Stimulated activated CD4-positive, alpha-beta T cell treated with anti-CD3 and anti-CD28 coated beads, Interleukin-12 subunit alpha, Interleukin-12 subunit beta, amount 100 ng/mL, for 4 hours (primary cell): ENCODE data around the gene MYEOV.

Experiments used
- DNase-seq: peaks from one replicate; pipeline ENCODE4 v3.0.0-alpha.2; 2020

Gene MYEOV

DNA sequence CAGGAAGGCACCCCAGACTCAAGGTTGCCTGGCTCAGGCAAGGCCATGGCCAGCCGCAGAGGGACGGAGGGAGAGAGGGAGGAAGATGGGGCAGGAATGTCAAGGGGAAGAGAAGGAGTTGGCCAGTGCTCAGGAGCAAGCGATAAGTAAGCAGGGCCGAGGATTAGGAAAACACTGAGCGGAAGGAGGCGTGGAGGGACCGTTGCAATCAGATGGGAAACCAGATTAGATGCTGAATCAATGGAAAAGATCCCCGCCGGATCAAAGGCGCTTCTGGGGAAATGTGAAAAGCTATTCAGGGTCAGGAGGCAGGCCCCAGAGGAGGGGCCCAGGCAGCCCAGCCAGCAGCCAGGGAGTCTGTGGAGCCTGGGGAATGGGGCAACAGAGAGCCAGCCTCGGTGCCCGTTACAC is 26.6 kb upstream of the MYEOV start:
- no peak for DNase-seq

DNA sequence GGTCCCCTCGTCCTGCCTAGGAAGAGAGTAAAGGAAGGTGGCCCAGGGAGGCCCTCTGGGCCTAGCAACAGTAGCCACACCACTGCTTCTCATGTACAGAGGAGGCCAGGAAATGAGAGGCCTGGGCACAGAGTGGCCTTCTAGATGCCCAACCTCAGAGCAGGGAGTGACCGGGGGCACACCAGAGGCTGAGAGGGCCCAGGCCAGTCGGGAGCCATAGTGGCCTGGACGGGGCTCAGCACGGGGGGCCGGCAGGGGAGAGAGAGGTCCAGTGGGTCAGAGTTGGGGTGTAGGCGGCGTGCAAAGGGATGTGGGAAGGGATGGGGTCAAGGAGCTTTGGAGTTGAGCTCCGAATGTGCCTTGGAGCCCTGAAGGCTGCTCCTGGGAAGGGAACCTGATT is 25.0 kb upstream of the MYEOV start:
- no peak for DNase-seq

DNA sequence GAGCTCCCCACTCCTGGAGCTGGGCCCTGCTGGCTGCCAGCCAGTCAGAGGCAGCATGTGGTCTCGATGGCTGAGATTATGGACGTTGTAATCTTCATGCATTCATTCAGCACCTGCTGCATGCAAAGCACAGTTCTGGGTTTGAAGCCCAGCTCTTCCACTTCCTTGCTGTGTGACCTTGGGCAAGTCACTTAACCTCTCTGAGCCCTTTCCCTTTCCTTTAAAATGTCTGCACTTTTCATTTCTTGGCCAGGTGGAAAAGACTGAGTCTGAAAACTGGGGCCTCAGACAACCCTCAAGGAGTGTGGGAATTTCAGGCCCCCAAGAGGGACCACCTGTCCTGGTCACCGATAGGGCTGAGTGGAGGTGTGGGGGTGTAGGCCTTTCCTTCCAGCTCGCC is 24.6 kb upstream of the MYEOV start:
- DNase-seq = no peak

DNA sequence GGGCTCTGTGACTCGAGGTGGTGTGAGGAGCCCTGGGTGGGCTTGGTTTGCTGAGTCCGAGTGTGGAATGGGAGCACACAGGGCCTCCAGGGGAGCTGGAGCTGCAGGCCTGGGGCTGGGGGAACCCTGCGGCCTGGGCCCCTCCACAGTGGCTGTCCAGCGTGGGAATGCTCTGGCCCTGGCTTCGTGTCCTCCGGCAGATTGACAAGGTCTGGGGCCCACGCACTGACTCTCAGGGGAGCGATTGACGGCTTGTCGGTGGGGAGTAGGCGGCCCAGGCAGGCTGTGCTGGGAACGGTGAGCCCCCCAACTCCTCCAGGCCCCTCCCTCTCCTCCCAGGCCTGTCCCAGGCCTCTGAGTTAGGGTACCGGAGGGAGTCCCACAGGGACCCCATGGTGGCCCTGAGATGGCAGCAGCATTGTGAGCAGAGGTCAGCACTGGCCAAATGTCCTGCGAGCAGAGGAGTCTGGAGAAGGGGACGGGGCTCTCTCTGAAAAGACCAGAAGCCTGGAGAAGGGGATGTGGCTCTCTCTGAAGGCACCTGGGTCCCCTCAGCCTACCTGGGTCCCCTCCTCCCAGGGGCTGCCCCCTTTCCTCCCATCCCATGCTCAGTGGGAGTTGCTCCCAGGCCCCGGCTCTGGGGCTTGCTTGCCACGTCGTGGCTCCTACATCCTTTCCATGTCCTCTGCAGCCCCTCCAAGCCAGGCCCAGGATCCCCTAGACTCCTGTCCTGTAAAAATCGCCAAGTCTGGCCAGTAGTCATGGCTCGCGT is 23.8 kb upstream of the MYEOV start:
- no peak for DNase-seq

DNA sequence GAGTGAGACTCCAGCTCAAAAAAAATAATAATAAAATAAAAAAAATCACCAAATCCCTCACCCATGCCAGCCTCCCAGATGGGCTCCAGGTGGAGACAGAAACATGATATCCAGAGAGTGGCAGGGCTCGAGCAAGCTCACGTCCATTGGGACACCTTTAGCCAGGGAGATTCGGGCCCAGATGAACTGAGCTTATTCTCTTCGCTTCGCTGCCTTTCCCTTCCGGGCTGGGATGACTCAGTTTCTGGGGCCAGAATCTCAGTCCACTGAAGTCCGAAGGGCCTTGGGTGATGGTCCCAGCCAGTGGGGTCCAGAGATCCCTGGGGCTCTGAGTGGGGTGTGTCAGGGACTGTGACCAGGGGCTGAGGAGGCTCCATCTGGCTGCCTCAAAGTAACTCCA is 23.0 kb upstream of the MYEOV start:
- DNase-seq = no peak

DNA sequence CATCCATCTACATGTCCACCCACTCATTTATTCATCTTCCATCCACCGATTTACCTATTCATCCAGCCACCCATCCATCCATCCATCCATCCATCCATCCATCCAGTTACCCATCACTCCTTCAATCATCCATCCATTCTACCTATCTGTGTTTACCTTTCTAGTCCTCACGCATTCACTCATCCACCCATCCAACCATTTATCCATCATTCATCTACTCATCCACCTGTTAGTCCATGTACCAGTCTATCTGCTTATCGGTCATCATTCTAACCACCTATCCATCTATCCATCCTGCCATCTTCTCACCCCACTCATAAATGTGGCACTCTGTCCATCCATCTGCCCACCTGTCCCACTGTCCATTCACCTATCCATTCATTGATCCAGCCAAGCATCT is 21.9 kb upstream of the MYEOV start:
- DNase-seq = no peak

DNA sequence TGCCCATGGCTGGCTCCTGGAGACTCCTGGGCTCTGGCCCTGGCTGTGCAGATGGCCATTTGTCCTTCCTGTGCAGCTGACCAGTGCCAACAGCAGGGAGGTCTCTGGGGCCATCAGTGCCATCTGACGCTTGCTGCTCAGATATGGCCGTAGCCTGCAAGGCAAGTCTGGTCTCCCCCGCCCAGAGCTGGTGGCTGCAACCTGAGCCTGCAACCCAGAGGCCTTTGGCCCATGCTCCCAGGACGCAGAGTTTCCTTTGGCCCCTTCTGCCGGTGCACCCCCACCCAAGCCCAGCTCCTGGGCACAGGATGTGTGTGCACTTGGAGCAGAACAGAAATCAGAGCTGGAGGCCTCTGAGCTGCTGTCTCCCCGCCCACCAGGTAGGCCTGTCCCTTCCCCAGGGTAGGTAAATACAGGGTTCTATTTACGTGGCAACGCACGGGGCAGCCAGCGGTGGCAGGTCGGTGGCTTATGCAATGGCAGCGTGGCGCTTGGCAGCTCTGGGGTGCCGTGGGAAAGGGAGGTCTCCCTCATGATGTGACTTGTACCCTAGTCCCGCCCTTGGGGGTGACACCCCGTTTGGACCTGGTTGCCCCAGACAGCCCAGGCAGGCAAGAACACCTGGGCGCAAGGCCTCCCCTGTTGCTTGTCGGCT is 21.0 kb upstream of the MYEOV start:
- DNase-seq = no peak

DNA sequence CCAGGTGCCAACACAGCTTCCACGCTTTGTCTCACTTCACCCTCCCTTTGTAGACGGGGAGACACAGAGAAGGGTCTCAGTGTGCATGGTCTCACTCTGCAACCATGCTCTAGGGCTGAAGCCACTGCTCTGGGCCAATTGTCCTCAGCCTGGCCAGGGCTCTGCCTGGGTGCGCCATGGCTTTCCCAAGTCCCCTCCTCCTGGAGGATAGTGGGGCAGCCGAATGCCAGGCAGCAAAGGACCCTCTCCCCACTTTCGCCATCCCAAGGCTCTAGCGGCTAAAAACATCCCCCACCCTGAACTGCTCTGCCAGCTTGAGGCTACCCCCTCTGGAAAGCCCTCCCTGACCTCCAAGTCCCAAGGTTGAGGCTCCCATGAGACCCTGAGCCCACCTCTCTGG is 20.4 kb upstream of the MYEOV start:
- no peak for DNase-seq

DNA sequence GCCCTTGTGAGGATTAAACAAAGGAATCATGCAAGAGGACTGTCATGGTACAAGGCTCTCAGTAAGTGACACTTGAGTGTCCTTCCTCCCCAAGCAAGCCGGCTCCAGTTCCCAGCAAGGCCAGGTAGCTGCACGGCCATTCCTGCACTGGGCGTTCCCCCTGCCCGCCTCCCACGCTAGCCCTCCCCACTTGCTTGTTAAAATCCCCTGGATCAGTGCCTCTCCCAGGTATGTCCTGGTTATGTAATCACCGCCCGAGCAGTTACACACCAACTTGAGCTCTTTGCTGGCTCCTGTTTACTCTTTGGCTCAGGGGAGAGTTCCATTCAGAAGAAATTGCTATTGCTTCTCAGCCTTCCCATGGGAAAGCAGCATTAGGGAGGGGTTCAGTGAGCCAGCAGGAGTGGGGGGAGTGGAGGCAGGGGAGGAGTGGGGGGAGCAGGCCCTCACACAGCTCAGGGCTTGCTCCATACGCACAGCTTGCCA is 19.4 kb upstream of the MYEOV start:
- no peak for DNase-seq

DNA sequence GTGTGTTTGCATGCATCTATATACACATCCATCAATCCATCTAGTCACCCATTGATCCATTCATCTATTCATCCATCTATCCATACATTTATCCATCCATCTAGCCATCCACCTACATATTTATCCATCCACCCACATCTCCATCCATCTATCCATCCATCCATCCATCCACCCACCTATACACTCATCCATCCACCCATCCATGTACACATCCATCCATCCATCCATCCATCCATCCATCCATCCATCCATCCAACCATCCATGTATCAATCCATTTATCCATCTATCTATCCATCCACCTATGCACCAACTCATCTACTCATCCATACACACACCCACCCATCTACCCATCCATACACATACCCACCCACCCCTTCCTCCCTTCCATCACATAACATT is 18.8 kb upstream of the MYEOV start:
- DNase-seq = no peak

DNA sequence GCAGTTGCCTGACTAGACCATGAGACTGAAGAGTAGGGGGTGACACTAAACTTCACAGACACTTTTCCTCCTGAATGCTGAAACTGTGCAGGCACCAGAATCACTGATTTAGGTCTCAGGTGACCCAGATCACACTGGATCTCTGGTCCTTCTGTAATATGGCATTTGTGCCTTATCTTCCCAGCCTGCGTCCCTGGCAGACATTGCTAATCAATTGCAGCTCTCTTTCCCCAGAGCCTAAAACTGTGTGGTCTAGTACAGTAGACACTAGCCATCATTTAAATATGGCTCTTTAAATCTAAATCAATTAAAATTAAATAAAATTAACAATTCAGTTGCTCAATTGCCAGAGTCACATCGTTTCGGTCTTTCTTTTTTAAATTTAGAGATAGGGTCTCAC is 17.8 kb upstream of the MYEOV start:
- no peak for DNase-seq

DNA sequence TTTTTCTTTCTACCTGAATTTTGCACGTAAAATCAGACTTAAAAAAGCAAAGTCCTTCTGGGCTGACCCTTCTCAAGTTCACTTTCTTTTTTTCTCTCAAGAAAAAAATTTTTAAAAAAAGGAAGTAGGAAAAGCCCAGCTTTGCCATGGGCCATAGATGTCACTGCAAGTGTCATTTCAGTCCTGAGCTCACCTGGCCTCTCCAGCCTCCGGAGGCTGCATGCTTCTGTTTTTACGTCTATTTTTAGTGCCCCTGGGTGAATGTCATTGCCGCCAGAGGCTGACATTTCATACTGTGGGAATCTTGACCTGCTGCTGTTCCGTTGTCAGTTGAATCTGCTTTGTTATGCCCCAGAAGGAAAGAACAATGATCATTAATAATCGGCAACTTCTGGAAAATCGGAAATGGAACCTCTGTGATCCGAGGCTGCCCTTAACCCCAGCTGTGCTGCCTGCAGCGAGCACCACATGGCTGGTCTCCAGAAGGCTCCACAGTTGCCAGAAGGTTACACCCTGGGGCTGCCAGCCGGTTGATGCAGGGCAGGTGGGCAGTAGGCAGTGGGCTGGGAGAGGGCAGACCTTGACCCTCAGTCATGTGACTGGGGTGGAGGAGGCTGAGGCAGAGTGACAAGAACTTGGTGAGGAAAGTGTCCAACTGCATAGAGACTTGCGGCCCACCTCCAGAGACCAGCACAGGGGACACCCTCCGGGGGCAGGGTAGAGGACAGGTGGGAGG is 16.7 kb upstream of the MYEOV start:
- DNase-seq = no peak

DNA sequence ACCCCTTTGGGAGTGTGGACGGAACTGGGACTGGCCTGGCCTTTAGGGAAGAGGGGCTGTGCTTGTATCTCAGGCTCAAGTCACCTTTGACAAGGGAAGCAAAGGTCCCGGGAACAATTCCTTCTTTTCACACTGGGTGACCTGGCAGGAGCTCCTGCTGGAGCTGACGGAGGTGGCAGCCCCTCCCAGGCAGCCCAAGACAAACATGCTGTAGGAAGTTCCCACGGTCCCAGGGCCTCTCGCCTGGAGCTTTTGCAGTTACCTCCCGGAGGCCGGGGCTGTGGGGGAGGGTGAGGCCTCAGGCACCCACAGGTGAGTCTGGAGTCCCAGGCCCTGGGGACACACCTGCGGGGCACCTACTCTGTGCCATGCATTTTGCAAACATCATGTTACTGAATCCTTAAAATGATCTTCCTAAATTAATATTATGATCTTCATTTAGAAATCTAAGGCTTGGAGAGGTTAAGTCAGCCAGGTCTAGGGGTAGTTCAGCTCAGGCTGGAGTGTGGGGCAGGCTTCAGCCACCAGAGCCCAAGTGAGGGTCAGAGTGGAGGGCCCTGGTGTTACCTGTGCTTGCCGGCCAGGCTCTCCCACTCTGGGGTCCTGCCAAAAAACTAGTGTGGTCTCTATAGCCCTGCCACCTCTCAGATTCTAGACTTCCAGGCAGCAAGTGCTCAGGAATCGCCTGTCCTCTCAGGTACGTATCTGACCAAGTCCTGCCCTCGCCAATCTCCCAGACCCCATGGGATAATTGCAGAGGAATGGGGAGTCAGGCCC is 15.7 kb upstream of the MYEOV start:
- DNase-seq = no peak

DNA sequence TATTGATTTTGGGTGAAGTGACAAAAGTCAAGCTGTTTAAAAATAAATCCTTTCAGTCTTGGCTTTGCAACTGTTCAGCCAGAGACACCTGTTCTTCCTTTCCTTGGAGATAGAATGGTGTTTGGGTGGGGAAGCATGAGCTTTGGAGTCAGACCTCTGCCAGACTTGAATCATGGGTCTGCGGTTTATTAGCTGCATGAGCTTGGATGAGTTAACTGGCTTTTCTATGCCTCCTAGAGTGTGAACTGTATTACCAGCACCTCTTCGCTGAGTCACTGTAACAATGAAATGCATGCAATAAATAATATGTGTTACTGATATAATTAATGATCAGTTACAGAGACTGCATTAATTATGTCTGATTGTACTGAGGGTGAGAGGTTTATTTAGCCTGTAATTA is 13.5 kb upstream of the MYEOV start:
- no peak for DNase-seq

DNA sequence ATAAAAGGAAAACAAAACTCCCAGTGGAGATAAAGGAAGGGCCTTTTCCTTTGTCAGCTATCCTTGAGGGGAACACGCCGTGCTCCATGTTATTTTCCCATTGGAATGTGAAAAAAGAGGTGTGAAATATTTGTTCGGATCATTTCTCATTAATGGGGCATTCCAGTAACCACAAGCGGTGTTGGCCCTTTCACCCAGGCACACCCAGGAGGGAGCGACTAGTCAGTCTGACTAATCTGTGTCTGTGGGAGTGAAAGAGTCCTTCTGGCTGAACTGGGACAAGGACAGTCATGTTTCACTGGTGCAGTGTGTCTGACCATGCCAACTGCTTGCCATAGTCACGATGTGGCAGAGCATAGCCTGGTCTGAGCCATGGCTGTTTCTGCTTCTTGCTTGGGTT is 13.0 kb upstream of the MYEOV start:
- DNase-seq = no peak

DNA sequence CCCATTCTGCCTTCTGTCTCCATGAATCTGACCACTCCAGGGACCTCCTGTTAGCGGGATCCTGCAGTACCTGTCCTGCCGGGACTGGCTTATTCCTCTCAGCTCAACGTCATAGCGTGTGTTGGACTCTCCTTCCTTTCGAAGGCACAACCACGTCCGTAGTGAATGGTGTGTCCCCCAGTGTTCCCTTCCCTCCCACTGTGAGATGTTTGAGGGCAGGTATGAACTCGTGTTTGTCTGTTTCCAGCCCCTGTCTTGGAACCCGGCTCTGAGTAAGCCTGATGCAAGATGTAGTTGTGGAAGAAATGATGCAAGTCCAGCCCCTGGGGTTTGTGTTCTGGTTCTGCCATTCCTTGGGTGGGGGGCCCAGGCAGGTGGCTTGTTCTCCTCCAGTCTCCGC is 10.5 kb upstream of the MYEOV start:
- DNase-seq = no peak

DNA sequence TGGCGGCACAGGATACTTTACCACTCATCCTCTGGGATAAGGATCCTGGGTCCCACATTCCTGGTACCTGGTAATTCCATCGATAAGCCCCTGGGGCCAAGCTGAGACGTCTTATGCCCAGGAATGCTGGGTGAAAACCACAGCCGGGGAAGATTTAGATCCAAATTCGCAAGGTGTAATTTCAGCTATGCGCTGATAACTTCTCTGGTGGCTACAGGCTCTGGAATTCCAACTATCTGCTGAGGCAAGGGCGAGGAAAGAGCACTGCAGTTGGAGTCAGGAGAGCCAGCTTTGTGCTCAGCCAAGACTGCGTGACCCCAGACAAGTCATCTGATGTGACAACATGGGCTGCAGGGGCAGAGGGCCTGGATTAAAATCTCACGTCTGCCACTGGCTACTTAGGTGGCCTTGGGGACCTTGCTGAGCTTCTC is 9.9 kb upstream of the MYEOV start:
- DNase-seq = no peak

DNA sequence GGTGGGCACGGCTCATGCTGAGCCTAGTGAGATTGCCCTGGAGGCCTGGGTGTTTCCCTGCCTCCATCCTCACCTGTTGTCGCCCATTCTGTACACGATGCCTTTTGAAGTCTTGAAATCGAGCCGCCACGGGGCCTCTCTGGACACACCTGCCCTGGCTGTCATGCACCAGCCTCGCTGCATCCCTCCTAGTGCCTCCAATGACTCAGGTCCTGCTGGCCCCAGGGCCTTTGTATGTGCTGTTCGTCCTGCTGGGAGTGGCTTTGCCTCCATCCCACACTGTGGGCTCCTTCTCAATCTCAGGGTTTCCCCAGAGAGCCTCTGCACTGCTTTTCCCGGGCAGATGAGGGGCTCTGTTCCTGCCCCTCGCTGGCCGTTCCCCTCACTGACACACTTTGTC is 8.9 kb upstream of the MYEOV start:
- DNase-seq = no peak

DNA sequence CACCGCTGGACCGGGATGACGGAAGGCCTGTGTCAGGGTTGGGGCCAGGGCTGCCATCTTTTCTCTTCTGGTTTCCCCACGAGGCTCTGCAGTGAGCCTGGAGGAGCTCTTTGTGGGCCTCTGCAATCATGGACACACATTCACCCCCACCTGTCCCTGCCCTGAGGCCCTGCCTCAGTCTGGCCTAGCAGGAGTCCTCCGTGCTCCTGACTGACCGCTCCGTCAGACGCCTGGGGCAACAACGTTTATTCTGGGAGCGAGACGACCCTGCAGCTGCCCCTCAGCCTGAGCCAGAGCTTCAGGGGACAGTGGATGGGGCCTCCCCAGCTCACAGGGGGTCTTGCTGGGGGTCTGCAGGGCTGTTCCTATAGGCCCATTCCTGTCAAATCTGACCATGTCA is 8.2 kb upstream of the MYEOV start:
- DNase-seq = no peak

DNA sequence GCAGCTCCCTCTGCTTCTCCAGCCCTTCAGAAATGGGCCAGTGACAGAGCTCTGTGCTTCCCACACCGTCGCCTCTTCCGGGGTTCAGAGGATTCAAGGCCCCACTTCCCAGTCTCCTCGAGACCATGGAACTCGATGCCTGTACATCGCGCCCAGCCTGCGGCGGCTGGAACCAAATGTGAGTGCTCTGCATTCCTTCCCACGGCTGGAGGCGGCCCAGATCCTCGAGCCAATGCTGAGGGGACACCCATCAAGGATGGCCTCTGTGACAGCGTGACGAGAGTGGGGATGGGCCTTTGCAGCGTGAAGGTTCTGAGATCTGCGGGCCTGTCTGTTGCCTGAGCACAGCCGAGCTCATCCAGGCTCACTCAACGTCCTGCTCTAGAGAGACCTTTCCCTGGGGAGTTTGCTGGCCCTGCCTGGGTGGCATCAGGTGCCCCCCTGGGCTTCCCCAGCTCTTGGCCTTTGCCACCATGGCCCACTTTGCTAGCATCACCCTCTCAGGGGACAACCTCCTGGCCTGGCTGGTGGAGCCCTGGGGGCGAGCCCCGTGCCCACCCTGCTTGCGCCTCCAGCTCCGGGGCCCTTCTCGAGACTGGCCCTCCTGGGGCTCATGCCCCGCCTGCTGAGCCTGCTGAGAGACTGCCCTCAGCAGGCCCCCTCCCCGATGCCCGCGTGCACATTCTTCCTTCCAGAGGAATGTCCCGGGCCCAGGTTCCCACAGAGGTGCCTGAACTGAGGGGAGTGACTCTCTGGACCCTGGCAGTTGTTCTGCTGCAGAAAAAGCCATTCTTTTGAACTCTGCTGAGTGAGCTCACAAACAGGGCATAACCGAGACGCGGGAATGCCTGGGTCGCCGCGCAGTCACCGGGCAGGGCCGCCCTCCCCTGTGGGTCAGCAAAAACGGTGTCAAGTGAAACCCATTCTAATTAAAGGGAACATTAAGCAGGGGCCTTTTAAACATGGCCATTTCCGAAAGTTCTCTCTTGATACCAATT is 7.3 kb upstream of the MYEOV start:
- DNase-seq = no peak

DNA sequence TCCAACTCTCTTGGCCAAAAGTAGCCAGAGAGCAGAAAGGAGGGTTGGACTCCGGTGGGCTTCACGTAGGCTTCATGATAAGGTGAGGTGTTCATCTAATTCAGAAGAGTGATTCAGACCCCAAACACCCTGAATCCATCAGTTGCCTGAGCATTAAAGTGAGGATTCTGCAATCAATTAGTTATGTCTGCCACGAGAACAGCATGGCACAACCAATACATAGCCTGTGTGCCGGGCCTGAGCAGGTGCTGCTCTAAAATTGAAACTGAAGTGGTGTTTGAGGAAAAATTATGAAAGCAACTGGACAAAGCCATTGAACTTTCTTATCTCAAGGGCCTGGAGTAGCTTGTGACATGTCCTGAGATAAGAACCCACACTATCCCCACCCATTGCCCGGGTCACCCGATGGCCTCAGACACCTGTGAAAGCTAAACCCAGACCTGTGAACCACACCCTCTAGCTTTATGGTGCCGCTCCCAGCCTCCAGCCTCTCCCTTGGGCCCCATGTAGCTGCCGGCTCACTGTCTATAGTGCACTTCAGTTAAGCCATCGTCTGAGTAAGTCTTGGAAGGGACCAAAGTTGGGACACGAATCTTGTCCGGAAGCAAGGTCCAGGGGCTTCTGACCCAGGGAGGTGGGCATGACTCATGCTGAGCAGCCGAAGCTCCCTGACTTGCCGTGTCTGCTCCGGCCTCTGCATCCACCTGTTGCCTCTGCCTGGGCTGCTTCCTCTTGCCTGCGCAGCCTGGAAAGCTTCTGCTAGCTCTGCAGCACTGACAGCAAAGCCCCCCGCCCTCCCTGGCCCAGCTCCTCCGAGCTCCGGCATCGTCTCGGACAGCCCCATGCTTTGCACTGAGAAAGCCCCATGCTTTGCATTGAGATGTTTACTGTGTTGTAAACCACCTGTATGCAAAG is 5.7 kb upstream of the MYEOV start:
- DNase-seq = no peak
